Uterus (tissue), 2 donors: ENCODE results near the gene RBMS3.

Experiments used
- CTCF ChIP-seq, 4 experiments: fragments of 200-600 bp in 2 of 4; fragments of 450-650 bp in 2 of 4; sonication (generic) in 2 of 4; IDR thresholded peaks; one replicate each; pipeline ENCODE4 v1.5.1; 2016 to 2019; ENCODE audit warnings: antibody characterized with exemption in 4 of 4, mild to moderate bottlenecking in 2 of 4, moderate library complexity in 1 of 4
- POLR2A ChIP-seq, 2 donors: fragments of 450-650 bp; IDR thresholded peaks; one replicate each; pipeline ENCODE4 v1.6.1; 2016; ENCODE audit warnings: antibody characterized with exemption in 2 of 2, mild to moderate bottlenecking in 1 of 2, moderate library complexity in 1 of 2

- TF ChIP-seq CTCF (IDR thresholded peaks at IDR 0.05) (no peak), POLR2A (IDR thresholded peaks at IDR 0.05) (no peak)
Measured at GRCh38 chr3:29568355-29568754, 287.5 kb downstream of the RBMS3 start.
